Activated T-helper 1 cell treated with Interleukin-2 at 50 U/mL for 16 hours (primary cell): ENCODE results near the gene RERGL.
"Not testable (repeated sequence)": the region's sequence is repeated elsewhere in the genome, so short reads cannot be mapped to it uniquely, and the experiment has no call there.

Experiments
- DNase-seq: peaks from one replicate; pipeline ENCODE4 v3.0.0-alpha.2; 2020; ENCODE audit warnings: low read depth

RERGL gene

DNA sequence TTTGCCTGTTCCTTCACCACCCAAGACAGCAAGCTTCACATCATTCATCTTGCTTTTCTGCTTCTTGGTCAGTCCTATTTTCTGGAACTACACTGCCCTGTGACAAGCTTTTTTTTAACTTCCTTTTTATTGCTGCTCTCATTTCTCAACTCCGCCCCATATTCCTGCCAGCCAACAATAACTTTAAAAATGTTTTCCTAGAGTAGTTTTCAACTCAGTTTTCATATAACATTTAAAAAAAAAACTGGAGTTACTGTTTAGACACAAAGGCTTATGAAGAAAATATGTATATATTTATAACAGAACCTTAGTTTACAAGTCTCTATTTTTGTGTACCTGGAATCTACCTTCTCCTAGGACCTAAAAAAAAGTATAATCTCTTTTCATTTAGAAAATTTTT, at the start of gene RERGL:
Gene RERGL, minus strand, starts transcription at position 101 of the 400 bp plus-strand sequence. Its CDS starts 53 bp downstream, at position 48.
- no peak for DNase-seq

- DNase-seq: no peak
Observed at GRCh38 chr12:18139254-18139653, 49.3 kb upstream of the RERGL start.

DNA sequence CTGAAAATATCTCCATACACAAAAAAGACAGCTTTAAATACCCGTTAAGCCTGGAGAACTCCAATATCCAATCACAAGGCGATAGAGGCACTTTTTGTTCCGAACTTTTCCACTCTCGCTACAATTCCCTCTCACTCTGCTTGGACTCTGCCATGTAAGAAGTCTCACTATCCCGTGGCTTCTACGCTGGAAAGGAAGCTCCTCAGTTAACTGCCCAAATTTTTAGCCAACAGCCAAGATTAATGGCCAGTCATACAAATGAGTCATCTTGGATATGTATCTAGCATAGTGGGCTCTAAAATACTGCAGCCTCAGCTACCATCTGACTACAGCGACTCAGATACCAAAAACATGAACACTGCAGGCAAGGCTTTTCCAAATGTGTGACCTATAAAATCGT, 45.5 kb upstream of the RERGL start:
- DNase-seq: no peak

- DNase-seq: no peak
Observed at GRCh38 chr12:18135086-18135485, 45.1 kb upstream of the RERGL start.

- no peak for DNase-seq
Observed at GRCh38 chr12:18130851-18131250, 40.9 kb upstream of the RERGL start.

- no peak for DNase-seq
Observed at GRCh38 chr12:18123707-18124106, 33.7 kb upstream of the RERGL start.

GRCh38 chr12:18120899-18121298, 30.9 kb upstream of the RERGL start:
- no peak for DNase-seq

DNA sequence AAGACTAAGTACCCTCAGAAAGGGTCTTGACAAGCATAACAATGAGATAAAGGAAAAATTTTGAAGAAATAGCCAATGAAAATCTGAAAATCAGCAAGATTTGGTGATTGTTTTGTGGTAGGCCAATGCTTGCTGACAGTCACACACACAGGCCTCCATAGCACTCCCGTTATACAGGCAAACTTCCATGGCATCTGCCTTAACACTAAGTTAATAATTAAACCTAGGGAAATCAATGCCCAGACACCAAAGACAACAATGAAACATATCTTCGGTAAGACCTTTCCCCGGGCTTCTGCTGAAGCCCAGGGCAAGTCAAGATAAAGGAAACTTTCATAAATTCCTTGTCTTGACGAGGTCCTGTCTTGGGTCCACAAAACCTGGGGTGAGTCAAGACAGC, 18.6 kb upstream of the RERGL start:
- DNase-seq: no peak

GRCh38 chr12:18103624-18104023, 13.6 kb upstream of the RERGL start:
- DNase-seq: no peak

DNA sequence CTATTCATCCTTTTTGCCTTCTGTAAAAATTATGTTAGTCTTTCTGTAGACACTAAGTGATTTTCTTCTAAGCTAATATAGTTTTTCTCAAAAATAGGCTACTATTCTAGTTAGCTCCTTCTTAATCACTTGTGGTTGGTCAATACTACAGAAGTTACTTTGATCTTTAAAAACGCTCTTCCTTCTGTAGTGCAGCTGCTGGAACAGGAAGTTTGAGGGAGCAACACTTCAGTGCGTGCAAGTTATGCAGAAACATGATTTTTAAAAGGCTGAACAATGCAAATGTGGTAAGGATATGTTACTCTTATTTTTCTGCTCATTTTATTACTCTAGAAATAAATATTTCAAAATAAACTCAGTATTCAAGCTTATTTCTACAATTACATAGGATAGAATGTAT, 11.1 kb upstream of the RERGL start:
- no peak for DNase-seq

DNA sequence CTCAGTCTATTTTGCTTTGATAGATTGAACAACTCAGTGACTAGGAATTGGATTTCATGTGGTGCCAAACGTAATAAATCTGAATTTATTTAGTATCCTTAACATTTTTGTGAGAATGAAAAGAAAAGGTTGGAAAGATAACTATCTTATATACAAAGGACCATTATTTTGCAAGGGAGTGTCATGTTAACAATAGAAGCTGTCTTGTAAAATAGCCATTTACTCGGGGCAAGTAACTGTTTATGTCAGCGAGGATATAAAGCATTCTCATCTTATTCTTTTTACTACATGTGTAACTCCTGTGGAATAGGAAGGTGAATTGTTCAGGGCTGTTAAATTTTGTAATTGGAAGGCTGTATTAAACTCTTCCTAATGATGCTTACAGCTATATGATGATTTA, 5.9 kb downstream of the RERGL start:
- DNase-seq: no peak

- no peak for DNase-seq
Observed at GRCh38 chr12:18079541-18080246, 10.3 kb downstream of the RERGL start.

GRCh38 chr12:18074001-18074400, 16.0 kb downstream of the RERGL start:
- DNase-seq: no peak

GRCh38 chr12:18072723-18073122, 17.3 kb downstream of the RERGL start:
- DNase-seq: no peak

GRCh38 chr12:18071336-18071735, 18.7 kb downstream of the RERGL start:
- no peak for DNase-seq

- no peak for DNase-seq
Observed at GRCh38 chr12:18068355-18068754, 21.6 kb downstream of the RERGL start.

DNA sequence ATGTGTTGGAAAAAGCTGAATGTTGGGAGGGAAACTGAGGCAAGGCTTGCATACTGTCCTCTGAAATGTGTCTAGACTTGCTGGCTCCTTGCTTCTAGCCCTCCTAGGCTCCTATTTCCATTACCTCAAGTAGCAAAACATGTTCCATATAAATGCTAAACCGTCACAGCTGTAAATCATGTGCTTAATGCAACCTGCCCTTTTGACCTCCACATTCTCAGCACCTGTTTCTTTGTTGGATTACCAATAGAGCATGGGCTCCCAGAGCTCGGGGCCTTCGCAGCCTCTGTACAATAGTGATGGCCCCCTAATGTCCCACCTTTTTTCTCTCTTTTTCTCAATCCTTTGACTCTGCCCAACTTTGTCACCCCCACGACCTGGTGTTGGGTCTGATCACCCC, 23.3 kb downstream of the RERGL start:
- DNase-seq: no peak

- DNase-seq: not testable (repeated sequence)
Observed at GRCh38 chr12:18062867-18063266, 27.1 kb downstream of the RERGL start.

DNA sequence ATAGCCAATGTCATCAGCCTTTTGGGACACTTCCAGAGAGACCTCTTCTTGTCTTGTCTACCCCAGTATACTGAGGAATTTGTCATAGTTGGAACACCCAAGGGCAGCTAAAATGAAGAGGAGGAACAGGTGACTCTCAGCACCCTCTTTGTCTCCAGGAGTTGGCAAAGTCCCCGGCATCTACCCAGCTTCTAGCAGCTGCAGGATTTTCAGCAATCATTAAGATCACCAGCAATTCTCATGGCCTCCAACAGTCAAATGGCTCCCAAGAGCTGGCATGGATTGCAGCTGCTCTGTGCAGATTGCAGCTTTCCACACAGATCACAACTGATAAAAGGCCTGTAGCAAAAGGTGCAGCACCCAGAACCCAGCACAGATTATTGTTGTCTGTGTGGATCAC, 32.9 kb downstream of the RERGL start:
- DNase-seq: no peak

DNA sequence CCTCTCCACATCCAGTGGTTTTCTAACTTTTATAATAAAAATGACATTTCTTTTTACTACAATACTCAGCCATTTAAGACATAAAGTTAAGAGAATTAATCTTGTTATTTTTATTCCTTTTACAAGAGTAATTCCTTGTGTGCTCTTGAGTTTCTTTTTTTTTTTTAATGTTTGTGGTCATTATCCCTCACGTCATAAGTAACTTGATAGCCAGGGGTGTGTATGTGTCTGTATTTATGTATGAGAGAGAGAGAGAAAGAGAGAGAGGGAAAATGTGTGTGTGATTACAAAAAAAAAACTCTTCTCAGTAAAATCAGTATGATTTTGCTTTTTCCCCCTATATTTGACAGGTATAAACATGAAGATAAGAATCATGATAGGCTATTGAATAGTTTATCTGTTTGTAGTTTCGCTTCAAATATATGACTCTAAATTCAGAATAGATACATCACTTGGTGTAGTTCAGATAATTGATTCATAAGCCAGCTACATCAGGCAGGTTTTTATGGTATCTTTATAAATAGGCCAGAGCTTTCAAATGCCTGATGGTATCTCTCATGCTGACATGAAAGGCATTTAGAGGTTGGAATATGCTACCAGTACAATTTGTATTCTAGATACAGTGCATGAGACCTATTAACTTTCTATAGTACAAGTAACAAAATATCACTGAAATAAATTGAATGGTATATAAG, 34.9 kb downstream of the RERGL start:
- DNase-seq: no peak

- no peak for DNase-seq
Observed at GRCh38 chr12:18045446-18045992, 44.5 kb downstream of the RERGL start.

GRCh38 chr12:18040060-18040742, 49.8 kb downstream of the RERGL start:
- not testable (repeated sequence) for DNase-seq
